Measurements from ENCODE around the gene UNC5B. TPM values are rescaled to one million over a fixed set of nuclear protein-coding genes. Genes with fewer than 3 reads are reported as not detected.

UNC5B gene
- total RNA-seq: 1 to 10 TPM; 3.4 to 5.2 (median 3.9) TPM

DNA sequence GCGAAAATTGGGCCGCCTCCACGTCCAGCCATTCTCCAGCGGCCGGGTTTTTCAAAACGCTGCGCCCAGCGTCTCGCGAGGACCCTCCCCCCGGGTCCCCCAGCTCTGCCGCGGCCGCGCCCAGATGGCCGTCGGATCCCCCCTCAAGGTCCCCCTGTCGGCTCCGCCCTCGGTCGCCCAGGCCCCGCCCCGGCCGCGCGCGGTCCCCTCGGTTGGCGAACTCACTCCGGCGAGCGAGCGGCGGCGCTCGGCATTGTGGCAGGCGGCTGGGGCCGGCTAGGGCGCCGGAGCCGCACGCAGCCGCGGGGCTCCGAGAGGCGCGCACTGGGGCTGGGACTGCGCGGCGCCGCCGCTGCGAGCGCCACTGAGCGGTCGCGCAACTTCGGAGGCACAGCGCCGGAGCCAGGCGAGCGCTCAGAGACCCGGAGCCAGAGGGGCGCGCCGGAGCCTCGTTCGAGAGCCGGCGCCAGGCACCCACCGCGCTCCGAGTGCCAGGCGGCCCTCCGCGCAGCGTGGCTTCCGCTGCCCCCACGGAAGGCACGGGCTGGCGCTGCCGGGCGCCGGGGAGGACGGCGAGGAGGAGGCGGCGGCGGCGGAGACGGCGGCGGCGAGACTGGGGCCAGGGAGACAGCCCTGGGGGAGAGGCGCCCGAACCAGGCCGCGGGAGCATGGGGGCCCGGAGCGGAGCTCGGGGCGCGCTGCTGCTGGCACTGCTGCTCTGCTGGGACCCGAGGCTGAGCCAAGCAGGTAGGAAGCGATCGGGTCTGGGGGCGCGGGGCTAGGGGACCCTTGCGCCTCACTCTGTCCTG is at the start of gene UNC5B:
TSS of gene UNC5B (plus strand) at position 253 of the 809 bp plus-strand sequence. CDS start at position 669, 416 bp downstream.
- ATAC-seq (ENCODE audit: low FRiP score): peak; percentile 70
- no peak for DNase-seq (ENCODE audit: low spot score)
- TF ChIP-seq, protein P1, sequence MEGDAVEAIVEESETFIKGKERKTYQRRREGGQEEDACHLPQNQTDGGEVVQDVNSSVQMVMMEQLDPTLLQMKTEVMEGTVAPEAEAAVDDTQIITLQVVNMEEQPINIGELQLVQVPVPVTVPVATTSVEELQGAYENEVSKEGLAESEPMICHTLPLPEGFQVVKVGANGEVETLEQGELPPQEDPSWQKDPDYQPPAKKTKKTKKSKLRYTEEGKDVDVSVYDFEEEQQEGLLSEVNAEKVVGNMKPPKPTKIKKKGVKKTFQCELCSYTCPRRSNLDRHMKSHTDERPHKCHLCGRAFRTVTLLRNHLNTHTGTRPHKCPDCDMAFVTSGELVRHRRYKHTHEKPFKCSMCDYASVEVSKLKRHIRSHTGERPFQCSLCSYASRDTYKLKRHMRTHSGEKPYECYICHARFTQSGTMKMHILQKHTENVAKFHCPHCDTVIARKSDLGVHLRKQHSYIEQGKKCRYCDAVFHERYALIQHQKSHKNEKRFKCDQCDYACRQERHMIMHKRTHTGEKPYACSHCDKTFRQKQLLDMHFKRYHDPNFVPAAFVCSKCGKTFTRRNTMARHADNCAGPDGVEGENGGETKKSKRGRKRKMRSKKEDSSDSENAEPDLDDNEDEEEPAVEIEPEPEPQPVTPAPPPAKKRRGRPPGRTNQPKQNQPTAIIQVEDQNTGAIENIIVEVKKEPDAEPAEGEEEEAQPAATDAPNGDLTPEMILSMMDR (IDR thresholded peaks at IDR 0.05): no peak

DNA sequence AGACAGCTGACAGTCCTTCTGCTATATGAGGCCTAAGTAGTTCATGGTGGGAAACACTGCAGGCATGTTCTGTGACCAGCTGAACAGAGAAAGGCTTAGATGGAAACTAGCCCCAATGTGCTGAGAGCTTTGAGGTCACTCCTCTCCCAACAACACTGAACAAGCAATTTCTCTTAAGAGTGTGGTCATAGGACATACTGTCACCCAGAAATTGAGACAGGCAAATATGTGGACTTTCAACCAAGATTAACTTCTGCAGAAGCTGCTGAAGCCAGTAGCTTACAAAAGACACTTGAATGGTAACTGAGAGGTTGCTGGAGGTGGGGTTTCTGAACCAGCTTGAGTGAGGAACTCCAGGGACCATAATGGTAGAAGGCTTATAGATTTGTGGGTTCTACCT is 38.9 kb upstream of the UNC5B start:
- TF ChIP-seq, protein P1 (IDR thresholded peaks at IDR 0.05): no peak
- DNase-seq (ENCODE audit: low spot score): no peak
- no peak for ATAC-seq (ENCODE audit: low FRiP score)

- ATAC-seq (ENCODE audit: low FRiP score) (no peak), DNase-seq (ENCODE audit: low spot score) (no peak)
- TF ChIP-seq, protein P1 (IDR thresholded peaks at IDR 0.05): no peak
Measured at GRCh38 chr10:71176661-71177060, 35.7 kb upstream of the UNC5B start.

DNA sequence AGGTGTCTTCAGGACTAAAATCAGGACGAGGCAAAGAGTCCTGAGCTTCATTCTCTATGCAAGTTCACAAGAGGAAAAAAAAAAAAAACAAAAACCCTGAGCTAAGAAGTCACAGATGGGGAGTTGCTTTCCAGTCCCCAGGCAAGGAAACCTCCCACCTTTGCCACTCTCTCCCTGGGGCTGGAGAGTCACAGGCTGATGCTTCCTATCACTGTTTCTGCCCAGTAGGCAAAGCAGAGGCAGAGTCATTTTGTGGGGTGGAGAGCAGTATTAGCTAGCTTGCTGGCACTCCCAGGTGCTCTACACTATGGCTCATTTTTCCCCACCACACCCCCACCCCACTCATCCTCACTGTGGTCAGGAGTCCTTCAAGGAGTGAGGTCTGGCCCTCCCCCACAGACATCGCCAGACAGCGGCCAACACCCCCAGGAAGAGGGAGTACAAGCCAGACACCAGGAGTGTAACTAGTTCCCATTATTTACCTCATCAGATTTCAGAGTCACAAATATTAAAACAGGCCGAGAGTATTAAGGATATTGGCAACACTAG is 34.6 kb upstream of the UNC5B start:
- TF ChIP-seq, protein P1 (IDR thresholded peaks at IDR 0.05): no peak
- no peak for ATAC-seq (ENCODE audit: low FRiP score)

DNA sequence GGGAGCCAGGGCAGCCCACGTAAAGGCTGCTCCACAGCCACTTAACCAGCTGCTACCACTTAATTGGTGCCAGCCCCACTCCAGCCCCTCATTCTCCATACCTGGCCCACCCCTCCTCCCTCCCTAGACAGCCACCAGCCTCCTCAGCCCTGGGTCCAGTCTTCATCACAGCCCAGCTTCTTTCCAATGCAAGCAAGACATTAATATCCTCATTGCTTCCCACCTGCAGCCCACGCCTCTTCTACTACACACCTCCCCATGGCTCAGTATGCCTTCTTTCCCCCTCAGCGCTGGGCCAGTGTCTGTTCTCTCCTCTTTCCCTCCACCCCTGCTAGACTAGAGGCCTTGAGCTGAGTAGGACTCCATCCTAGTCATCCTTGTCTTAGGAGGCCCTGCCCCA is 33.5 kb upstream of the UNC5B start:
- TF ChIP-seq, protein P1 (IDR thresholded peaks at IDR 0.05): no peak
- DNase-seq (ENCODE audit: low spot score): no peak
- no peak for ATAC-seq (ENCODE audit: low FRiP score)

More for the DNA sequence above, 34.6 kb upstream of the UNC5B start:
- no peak for DNase-seq (ENCODE audit: low spot score)

DNA sequence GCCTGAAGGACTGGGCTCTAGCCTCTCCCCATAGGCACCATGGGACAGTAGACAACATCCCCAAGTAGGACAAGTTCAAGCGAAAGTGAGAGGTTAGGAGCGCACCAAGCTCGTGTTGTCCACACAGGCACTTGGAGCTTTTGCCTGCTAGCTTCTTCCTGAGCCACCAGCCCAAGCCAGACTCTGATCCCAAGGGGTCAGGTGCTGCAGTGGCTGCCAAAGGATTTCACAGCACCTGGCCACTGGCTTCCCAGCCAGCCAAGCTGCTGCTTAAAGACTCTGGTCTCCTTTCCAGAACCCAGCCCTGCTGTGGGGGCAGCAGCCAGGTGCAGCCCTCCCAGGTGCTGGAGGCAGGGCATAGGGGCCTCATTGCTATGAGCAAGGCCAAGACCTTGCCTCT is 33.0 kb upstream of the UNC5B start:
- no peak for DNase-seq (ENCODE audit: low spot score)
- TF ChIP-seq, protein P1 (IDR thresholded peaks at IDR 0.05): no peak
- ATAC-seq (ENCODE audit: low FRiP score): no peak

DNA sequence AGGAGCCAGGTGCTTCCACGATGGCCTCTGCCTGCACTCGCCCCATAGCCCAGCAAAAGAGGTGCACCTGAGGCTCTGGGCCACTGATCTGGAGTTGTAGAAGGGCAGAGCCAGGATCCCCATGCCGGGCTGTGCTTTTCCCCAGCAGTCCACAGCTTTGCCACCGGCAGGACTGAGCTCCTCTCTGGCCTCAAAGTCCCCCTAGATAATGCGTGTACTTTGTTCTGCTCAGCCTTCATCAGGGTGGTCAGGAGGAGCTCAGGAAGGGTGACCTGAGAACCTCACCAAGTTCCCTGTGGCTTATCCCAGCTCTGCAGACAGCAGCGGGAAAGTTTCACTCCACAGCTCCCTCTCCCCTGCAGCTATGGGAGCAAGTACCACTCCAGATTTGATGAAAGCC is 27.9 kb upstream of the UNC5B start:
- DNase-seq (ENCODE audit: low spot score) (no peak), ATAC-seq (ENCODE audit: low FRiP score) (no peak)
- TF ChIP-seq, protein P1 (IDR thresholded peaks at IDR 0.05): no peak

All from omental fat pad (tissue), 4 donors.